T-helper 17 cell (primary cell): ENCODE results near the gene HS6ST2. TPM values are rescaled to one million over a fixed set of nuclear protein-coding genes. Genes with fewer than 3 reads are reported as not detected.

Source experiments
- ATAC-seq: fragments of 150-1000 bp; cut with Tn5 transposase; 2 replicates; pipeline ENCODE4 v1.10.0; 2021; ENCODE audit warnings: mild to moderate bottlenecking, moderate library complexity
- DNase-seq, 3 donors: peaks; one replicate each; pipeline versions ENCODE4 v3.0.0 to v3.0.0-alpha.2; 2020 to 2021
- H3K9me3 ChIP-seq: one replicate; pipeline ENCODE4 v1.7.0; 2013; ENCODE audit warnings: low read length, mild to moderate bottlenecking; ENCODE audit not compliant: control insufficient read depth, poor library complexity, severe bottlenecking
- H3K27ac Mint-ChIP-seq: one replicate; pipeline ENCODE4 v1.8.0; 2022; ENCODE audit warnings: mild to moderate bottlenecking, moderate library complexity, mixed read lengths
- H3K27me3 Mint-ChIP-seq: one replicate; pipeline ENCODE4 v1.8.0; 2022; ENCODE audit warnings: mixed read lengths
- H3K36me3 Mint-ChIP-seq: one replicate; pipeline ENCODE4 v1.8.0; 2022; ENCODE audit warnings: low read depth, mixed read lengths
- H3K4me1 Mint-ChIP-seq: one replicate; pipeline ENCODE4 v1.8.0; 2022; ENCODE audit warnings: mild to moderate bottlenecking, mixed read lengths
- H3K4me3 Mint-ChIP-seq: one replicate; pipeline ENCODE4 v1.8.0; 2022; ENCODE audit warnings: mild to moderate bottlenecking, moderate library complexity, mixed read lengths
- total RNA-seq, 4 donors: library from RNA in 2 of 4; stranded (reverse) in 2 of 4; gene quantifications; one replicate each; pipeline ENCODE4 v1.2.3 and lab custom pipeline; 2022 to 2026

HS6ST2 gene
- total RNA-seq, 2 donors from 2014 or later, result not detected

DNA sequence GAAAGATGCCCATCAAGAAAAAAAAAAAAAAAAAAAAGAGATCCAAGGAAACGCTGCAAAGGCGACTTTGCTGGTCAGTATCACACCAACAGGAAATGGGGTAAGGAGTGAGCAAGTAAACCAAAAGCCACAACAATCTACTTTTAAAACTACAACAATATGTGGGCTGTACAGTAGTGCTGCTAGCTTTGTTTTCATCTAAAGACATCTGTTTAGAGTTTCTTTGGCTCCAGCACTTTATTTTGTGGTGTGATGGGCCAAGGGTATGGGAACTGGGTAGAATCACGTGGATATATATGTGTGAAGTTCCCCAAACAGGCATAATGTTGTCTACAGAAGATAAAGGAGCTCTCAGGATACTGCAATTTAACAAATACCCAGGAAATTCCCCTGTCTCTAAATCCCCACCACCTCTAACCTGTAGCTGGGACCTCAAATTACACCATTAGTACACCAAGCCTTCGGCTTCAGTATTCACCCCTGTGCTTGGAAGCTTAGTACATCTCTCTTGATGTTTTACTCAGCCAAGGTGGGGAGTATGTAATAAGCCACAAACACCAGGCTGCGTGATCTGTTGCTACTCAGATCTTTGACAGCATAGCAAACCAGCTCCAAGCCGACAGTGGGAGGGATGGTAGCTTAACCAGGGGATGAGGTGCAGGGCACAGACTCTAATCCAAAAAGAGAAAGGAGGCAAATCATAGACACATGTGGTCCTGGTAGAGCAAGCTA, 207.9 kb downstream of the HS6ST2 start:
- Mint-ChIP-seq H3K36me3 (no peaks in the 10 kb centered on the region), H3K27me3 (no peaks in the 10 kb centered on the region), H3K4me3 (no peak overlapping the region), H3K4me1 (peaks cover 2% of the 10 kb centered on the region), H3K27ac (no peak overlapping the region)
- ATAC-seq, result no peak
- H3K9me3 ChIP-seq, result no peaks in the 10 kb centered on the region
- DNase-seq, result no peak

DNA sequence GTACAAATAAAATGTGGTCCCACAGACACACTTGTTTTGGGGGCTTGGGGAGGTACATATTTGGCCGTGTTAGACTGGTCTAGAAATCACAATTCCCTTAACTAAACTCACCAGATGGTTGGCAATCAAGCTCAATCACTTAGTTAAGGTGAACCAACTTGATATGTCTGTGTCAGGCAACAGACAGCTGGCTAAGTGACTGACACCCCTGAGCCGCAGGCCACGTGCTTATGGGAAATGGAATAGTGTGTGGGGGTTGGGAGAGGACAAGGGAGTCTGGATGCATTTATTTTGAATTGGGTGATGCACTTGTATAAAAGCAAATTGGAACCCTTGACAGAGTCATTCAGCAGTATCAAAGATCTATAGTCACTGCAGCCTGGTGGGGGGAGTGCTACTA, 209.0 kb downstream of the HS6ST2 start:
- Mint-ChIP-seq H3K4me3 (no peak overlapping the region), H3K4me1 (peaks cover 2% of the 10 kb centered on the region), H3K27ac (no peak overlapping the region), H3K27me3 (no peaks in the 10 kb centered on the region), H3K36me3 (no peaks in the 10 kb centered on the region)
- DNase-seq (no peak), ATAC-seq (no peak)
- H3K9me3 ChIP-seq, result no peaks in the 10 kb centered on the region

DNA sequence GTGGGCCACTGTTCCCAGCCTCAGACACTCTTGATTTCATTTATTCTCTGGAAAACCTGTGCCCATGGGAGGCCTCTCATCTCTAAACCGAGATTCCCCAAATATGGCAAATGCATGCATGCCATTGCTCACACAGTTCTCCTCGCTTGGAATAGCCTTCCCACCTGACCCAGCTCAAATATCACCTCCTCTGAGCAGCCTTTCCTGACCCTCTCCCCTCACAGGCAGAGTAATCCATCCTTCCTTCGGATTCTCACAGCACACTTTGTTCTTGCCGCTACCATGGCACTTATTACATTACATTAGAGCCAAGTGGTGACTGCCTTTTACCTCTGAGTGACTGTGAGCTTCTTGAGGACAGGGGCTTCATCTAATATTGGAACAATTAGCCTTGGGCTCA, 209.5 kb downstream of the HS6ST2 start:
- peaks cover 2% of the 10 kb centered on the region for H3K4me1 Mint-ChIP-seq
- ATAC-seq (no peak), DNase-seq (no peak)
- H3K27me3 Mint-ChIP-seq, result no peaks in the 10 kb centered on the region
- no peak overlapping the region for H3K27ac Mint-ChIP-seq
- H3K4me3 Mint-ChIP-seq, result peak overlapping the region; percentile 26
- no peaks in the 10 kb centered on the region for H3K36me3 Mint-ChIP-seq
- no peaks in the 10 kb centered on the region for H3K9me3 ChIP-seq

GRCh38 chrX:132748268-132748667, 210.2 kb downstream of the HS6ST2 start:
- DNase-seq, result no peak
- H3K9me3 ChIP-seq, result no peaks in the 10 kb centered on the region
- no peak for ATAC-seq
- Mint-ChIP-seq H3K36me3 (no peaks in the 10 kb centered on the region), H3K4me1 (peaks cover 2% of the 10 kb centered on the region), H3K4me3 (no peak overlapping the region), H3K27ac (no peak overlapping the region), H3K27me3 (no peaks in the 10 kb centered on the region)

GRCh38 chrX:132745593-132745992, 212.8 kb downstream of the HS6ST2 start:
- no peak for ATAC-seq
- DNase-seq, result no peak
- H3K4me3 Mint-ChIP-seq, result no peak overlapping the region
- H3K36me3 Mint-ChIP-seq, result no peaks in the 10 kb centered on the region
- peaks cover under 1% of the 10 kb centered on the region for H3K27me3 Mint-ChIP-seq
- no peaks in the 10 kb centered on the region for H3K9me3 ChIP-seq
- no peaks in the 10 kb centered on the region for H3K4me1 Mint-ChIP-seq
- H3K27ac Mint-ChIP-seq, result no peak overlapping the region

DNA sequence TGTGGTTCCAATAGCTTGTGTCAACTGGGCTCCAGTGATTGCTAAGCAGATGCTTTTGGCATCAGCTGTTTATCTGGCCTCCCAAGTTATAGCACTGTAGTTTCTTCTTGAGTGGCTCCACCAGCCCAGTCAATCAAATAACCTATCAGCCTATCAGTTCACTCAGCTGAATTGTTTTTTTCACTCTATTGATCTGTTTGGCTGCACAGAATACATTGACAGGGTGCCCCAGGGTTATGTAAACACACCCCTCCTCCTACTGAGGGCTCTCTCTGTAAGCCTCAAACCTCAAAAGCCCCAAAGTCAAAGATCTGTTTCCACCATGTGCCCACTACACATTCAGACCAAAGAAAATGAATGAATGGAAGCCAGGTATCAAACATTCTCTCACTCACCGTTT, 214.0 kb downstream of the HS6ST2 start:
- no peaks in the 10 kb centered on the region for H3K4me1 Mint-ChIP-seq
- peaks cover 5% of the 10 kb centered on the region for H3K27me3 Mint-ChIP-seq
- H3K27ac Mint-ChIP-seq, result no peak overlapping the region
- no peak overlapping the region for H3K4me3 Mint-ChIP-seq
- ATAC-seq (no peak), DNase-seq (no peak)
- no peaks in the 10 kb centered on the region for H3K9me3 ChIP-seq
- H3K36me3 Mint-ChIP-seq, result no peaks in the 10 kb centered on the region

GRCh38 chrX:132743086-132743485, 215.3 kb downstream of the HS6ST2 start:
- H3K9me3 ChIP-seq, result no peaks in the 10 kb centered on the region
- ATAC-seq (no peak), DNase-seq (no peak)
- H3K36me3 Mint-ChIP-seq, result no peaks in the 10 kb centered on the region
- no peak overlapping the region for H3K27ac Mint-ChIP-seq
- H3K27me3 Mint-ChIP-seq, result peaks cover 5% of the 10 kb centered on the region
- no peaks in the 10 kb centered on the region for H3K4me1 Mint-ChIP-seq
- H3K4me3 Mint-ChIP-seq, result no peak overlapping the region

GRCh38 chrX:132742246-132742645, 216.2 kb downstream of the HS6ST2 start:
- Mint-ChIP-seq H3K36me3 (no peaks in the 10 kb centered on the region), H3K27me3 (peaks cover 5% of the 10 kb centered on the region), H3K4me3 (no peak overlapping the region), H3K27ac (no peak overlapping the region), H3K4me1 (no peaks in the 10 kb centered on the region)
- ATAC-seq (no peak), DNase-seq (no peak)
- H3K9me3 ChIP-seq, result no peaks in the 10 kb centered on the region

- Mint-ChIP-seq H3K27ac (no peak overlapping the region), H3K4me3 (no peak overlapping the region), H3K27me3 (peaks cover 5% of the 10 kb centered on the region), H3K4me1 (peaks cover 2% of the 10 kb centered on the region), H3K36me3 (no peaks in the 10 kb centered on the region)
- no peaks in the 10 kb centered on the region for H3K9me3 ChIP-seq
- ATAC-seq (no peak), DNase-seq (no peak)
These were observed 216.7 kb downstream of the HS6ST2 start for GRCh38 chrX:132741689-132742088.

DNA sequence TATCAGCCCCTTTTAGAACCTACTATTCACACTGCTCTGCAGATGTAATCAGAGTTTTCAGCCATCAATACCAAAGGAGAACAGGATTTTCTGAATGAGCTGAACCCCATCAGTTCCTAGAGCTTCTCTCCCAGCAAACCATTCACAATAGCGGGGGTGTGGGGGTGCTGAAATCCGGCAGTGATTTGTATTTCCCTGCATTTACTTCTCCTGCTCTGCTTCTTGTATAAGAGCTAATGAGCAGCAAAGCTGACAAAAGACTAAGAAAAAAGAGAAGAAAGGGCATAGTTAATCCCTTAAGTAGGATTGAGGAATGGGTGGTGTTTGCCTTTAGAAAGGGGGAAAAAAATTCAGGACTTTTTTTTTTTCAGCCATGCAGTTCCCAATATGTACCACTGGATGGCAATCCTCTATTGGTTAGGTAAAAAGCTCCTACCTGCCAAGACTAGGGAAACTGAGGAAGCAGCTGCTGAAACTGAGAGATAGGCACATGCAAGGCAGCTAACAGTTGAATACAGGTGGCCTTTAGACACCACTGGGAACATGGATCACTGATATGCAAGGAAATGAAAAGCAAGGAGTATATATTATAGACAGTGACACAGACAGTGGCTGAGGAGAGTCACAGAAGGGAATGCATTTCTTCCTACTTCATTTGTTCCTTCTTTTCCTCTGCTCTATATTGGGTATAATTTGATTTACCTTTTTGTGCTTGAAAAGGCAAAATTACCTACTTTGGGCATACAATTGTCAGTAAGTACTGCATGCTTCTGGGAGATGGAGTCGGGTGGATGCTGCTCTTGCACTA, 217.9 kb downstream of the HS6ST2 start:
- Mint-ChIP-seq H3K4me1 (peaks cover 2% of the 10 kb centered on the region), H3K4me3 (no peak overlapping the region), H3K27ac (no peak overlapping the region), H3K27me3 (peaks cover 5% of the 10 kb centered on the region), H3K36me3 (no peaks in the 10 kb centered on the region)
- no peak for DNase-seq
- ATAC-seq, result no peak
- no peaks in the 10 kb centered on the region for H3K9me3 ChIP-seq

DNA sequence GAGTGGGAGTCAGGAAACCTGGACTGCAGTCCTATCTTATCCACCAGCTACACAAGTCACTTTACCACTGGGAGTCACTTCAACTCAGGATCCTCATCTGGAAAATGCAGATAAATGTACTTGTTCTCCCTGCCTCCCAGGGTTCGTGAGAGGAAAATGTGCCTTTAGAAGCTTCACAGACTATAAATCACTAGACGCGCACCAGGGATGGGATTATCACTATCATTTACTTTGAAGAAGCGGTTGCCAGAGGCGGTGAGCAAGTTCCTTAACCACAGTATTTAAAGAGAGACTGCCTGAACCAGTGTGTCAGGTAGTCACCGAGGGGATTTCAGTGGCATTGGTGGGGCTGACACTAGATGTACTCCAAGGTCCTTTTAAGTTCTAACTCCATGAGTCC, 219.5 kb downstream of the HS6ST2 start:
- H3K4me3 Mint-ChIP-seq, result no peak overlapping the region
- H3K36me3 Mint-ChIP-seq, result no peaks in the 10 kb centered on the region
- ATAC-seq, result no peak
- no peaks in the 10 kb centered on the region for H3K9me3 ChIP-seq
- H3K27me3 Mint-ChIP-seq, result peaks cover 5% of the 10 kb centered on the region
- DNase-seq, result no peak
- H3K4me1 Mint-ChIP-seq, result peaks cover 2% of the 10 kb centered on the region
- H3K27ac Mint-ChIP-seq, result no peak overlapping the region

GRCh38 chrX:132737743-132738142, 220.7 kb downstream of the HS6ST2 start:
- H3K4me3 Mint-ChIP-seq, result no peak overlapping the region
- no peak overlapping the region for H3K27ac Mint-ChIP-seq

GRCh38 chrX:132732236-132732635, 226.2 kb downstream of the HS6ST2 start:
- H3K4me1 Mint-ChIP-seq, result peaks cover 2% of the 10 kb centered on the region
- ATAC-seq (no peak), DNase-seq (no peak)
- no peak overlapping the region for H3K4me3 Mint-ChIP-seq
- H3K9me3 ChIP-seq, result no peaks in the 10 kb centered on the region
- H3K27me3 Mint-ChIP-seq, result no peaks in the 10 kb centered on the region
- H3K36me3 Mint-ChIP-seq, result no peaks in the 10 kb centered on the region
- no peak overlapping the region for H3K27ac Mint-ChIP-seq

More at GRCh38 chrX:132737743-132738142, 220.7 kb downstream of the HS6ST2 start:
- H3K4me1 Mint-ChIP-seq, result peaks cover 2% of the 10 kb centered on the region
- H3K9me3 ChIP-seq, result no peaks in the 10 kb centered on the region
- H3K36me3 Mint-ChIP-seq, result no peaks in the 10 kb centered on the region
- ATAC-seq, result peak; percentile 23
- H3K27me3 Mint-ChIP-seq, result peaks cover 5% of the 10 kb centered on the region
- DNase-seq, result no peak

DNA sequence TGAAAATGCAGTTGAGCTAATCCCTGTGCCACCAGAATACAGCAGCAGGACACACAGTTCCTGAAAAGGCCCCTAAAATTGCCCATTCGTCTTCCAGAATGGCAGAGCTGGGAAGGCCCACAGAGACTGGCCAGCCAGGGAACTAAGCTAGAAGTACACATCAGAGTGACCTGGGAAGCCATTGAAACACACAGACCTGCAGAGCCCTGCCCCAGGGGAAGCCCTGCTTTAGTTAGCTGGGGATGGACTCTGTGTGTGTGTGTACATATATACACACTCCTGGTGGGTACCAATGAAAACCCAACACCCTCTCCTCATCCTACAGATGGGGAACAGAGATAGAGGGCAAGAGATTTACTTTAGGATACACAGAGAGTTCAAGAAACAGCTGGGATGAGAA, 227.7 kb downstream of the HS6ST2 start:
- no peak overlapping the region for H3K4me3 Mint-ChIP-seq
- no peaks in the 10 kb centered on the region for H3K27me3 Mint-ChIP-seq
- H3K36me3 Mint-ChIP-seq, result no peaks in the 10 kb centered on the region
- no peak overlapping the region for H3K27ac Mint-ChIP-seq
- no peaks in the 10 kb centered on the region for H3K4me1 Mint-ChIP-seq
- ATAC-seq, result no peak
- DNase-seq, result no peak
- no peaks in the 10 kb centered on the region for H3K9me3 ChIP-seq
